ENCODE data around the gene AMER2. TPM values are rescaled to one million over a fixed set of nuclear protein-coding genes. Genes with fewer than 3 reads are reported as not detected.

AMER2 gene
- total RNA-seq, 1 donor from 2014 or later: not detected

DNA sequence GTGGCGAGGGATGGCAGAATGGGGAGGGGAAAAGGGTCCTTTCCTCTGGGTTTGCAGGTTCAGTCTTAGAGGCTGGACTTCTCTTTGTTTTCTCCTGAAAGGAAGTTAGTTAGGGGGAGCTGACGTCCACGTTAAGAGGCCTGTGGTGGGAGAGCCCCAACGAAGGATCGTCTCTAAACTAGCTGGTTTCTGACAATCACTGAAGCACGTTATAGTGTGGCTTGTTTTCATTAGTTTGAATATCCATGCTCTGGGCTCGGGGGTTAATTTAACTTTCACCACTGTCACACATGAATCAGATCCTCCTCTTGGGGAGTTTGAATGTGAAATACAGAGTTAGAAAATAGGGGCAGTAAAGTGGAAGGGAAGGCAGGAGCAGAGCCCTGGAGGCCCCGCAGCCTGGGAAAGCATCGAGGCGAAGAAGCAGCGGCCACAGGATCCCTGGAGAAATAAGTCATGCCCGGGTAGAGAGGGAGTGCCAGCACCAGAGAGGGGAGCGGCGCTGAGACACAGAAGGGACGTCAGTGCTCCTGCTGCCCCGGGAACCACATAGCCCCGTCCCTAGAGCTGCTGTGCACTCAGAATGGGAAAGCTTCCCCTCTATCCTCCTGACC lies 31.1 kb upstream of the AMER2 start:
- ATAC-seq (no peak), DNase-seq (no peak)
- no peaks in the 10 kb centered on the region for H3K9me3 ChIP-seq
- no peak for TF ChIP-seq CTCF (IDR thresholded peaks at IDR 0.05)
- H3K27ac ChIP-seq: no peak overlapping the region
- H3K27me3 ChIP-seq (ENCODE audit: low read depth): peaks cover 4% of the 10 kb centered on the region
- no peak overlapping the region for H3K4me3 ChIP-seq
- H3K4me1 ChIP-seq: no peaks in the 10 kb centered on the region
- H3K36me3 ChIP-seq: no peaks in the 10 kb centered on the region
- intact Hi-C loops (cut with DNase I): no loop called here

DNA sequence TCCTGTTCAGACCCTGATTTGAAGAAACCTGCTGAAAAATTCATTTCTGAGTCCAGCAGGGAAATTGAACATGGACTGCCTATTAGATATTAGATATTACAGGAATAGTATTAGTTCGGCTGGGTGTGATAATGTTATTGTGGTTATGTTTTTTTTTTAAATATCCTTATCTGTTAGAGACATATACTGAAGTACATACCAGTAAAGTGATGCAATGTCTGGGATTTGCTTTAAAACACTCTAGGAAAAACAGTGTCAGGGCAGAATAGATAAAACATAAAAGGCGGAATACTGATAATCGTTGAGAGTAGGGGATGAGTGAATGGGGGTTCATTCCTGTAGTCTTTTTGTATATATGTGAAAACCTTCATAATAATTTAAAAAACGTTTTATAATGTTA lies 28.7 kb upstream of the AMER2 start:
- DNase-seq (no peak), ATAC-seq (no peak)
- no peaks in the 10 kb centered on the region for H3K36me3 ChIP-seq
- intact Hi-C loops (cut with DNase I): no loop called here
- no peaks in the 10 kb centered on the region for H3K4me1 ChIP-seq
- no peaks in the 10 kb centered on the region for H3K9me3 ChIP-seq
- no peaks in the 10 kb centered on the region for H3K27me3 ChIP-seq (ENCODE audit: low read depth)
- H3K4me3 ChIP-seq: no peak overlapping the region
- TF ChIP-seq CTCF (IDR thresholded peaks at IDR 0.05): no peak
- H3K27ac ChIP-seq: no peak overlapping the region

DNA sequence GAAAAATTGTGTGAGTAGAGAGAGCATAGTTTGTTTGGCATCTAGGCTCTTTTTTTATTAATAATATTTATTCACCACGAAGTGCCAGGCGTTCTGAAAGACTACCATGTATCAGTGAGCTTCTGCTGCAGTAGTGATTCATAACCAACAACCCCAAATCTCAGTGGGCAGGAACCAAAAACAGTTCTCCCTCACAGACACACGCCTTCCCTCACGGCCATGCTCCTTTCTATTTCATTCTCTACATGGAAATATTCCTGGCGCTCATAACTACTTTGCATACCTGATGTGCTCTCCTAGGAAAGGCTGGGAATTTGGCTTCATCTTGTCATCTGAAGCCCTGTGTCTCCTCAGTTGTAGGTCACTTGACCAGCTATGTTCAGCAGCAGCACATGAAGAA lies 26.6 kb upstream of the AMER2 start:
- Histone ChIP-seq H3K4me1 (no peaks in the 10 kb centered on the region), H3K27me3 (ENCODE audit: low read depth) (no peaks in the 10 kb centered on the region), H3K27ac (no peak overlapping the region), H3K9me3 (no peaks in the 10 kb centered on the region), H3K4me3 (no peak overlapping the region), H3K36me3 (no peaks in the 10 kb centered on the region)
- DNase-seq (no peak), ATAC-seq (no peak)
- TF ChIP-seq CTCF (IDR thresholded peaks at IDR 0.05): no peak
- intact Hi-C loops (cut with DNase I): no loop called here

DNA sequence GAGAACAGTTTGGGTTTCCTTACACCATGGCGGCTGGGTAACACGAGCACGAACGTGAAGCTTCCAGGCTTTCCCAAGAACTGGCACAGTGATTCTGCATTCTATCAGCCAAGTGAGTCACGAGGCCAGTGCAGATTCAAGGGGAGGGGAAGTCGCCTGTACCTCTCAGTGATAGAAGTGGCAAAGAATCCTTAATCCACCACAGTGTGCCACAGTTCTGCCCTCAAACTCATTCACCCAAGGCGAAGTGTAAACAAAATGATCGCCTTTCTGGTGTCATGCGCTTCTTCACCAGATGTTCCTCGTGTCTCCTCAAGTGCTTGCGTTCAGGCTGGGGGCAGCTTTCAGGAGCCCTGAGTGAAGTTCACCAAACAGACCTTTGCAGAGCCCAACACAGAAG lies 24.9 kb upstream of the AMER2 start:
- no peak overlapping the region for H3K27ac ChIP-seq
- DNase-seq (no peak), ATAC-seq (no peak)
- H3K27me3 ChIP-seq (ENCODE audit: low read depth): no peaks in the 10 kb centered on the region
- H3K36me3 ChIP-seq: no peaks in the 10 kb centered on the region
- intact Hi-C loops (cut with DNase I): no loop called here
- no peak overlapping the region for H3K4me3 ChIP-seq
- TF ChIP-seq CTCF (IDR thresholded peaks at IDR 0.05): no peak
- no peaks in the 10 kb centered on the region for H3K9me3 ChIP-seq
- no peaks in the 10 kb centered on the region for H3K4me1 ChIP-seq

- DNase-seq (no peak), ATAC-seq (no peak)
- peaks cover 13% of the 10 kb centered on the region for H3K27me3 ChIP-seq (ENCODE audit: low read depth)
- no peaks in the 10 kb centered on the region for H3K4me1 ChIP-seq
- no peak overlapping the region for H3K4me3 ChIP-seq
- no peak for TF ChIP-seq CTCF (IDR thresholded peaks at IDR 0.05)
- no peaks in the 10 kb centered on the region for H3K9me3 ChIP-seq
- intact Hi-C loops (cut with DNase I): no loop called here
- H3K27ac ChIP-seq: no peak overlapping the region
- no peaks in the 10 kb centered on the region for H3K36me3 ChIP-seq
These were observed 20.8 kb upstream of the AMER2 start for GRCh38 chr13:25192936-25193335.

GRCh38 chr13:25192489-25192888 lies 20.4 kb upstream of the AMER2 start:
- no peaks in the 10 kb centered on the region for H3K4me1 ChIP-seq
- no peaks in the 10 kb centered on the region for H3K9me3 ChIP-seq
- no peak overlapping the region for H3K27ac ChIP-seq
- no peaks in the 10 kb centered on the region for H3K36me3 ChIP-seq
- intact Hi-C loops (cut with DNase I): no loop called here
- TF ChIP-seq CTCF (IDR thresholded peaks at IDR 0.05): no peak
- peaks cover 13% of the 10 kb centered on the region for H3K27me3 ChIP-seq (ENCODE audit: low read depth)
- ATAC-seq: no peak
- no peak for DNase-seq
- no peak overlapping the region for H3K4me3 ChIP-seq

Data from lower lobe of right lung (tissue), 2 donors.